ENCODE data around the gene KLHL1. TPM values are rescaled to one million over a fixed set of nuclear protein-coding genes. Genes with fewer than 3 reads are reported as not detected.

KLHL1 gene
- total RNA-seq, 1 experiment from 2014 or later, result not detected

DNA sequence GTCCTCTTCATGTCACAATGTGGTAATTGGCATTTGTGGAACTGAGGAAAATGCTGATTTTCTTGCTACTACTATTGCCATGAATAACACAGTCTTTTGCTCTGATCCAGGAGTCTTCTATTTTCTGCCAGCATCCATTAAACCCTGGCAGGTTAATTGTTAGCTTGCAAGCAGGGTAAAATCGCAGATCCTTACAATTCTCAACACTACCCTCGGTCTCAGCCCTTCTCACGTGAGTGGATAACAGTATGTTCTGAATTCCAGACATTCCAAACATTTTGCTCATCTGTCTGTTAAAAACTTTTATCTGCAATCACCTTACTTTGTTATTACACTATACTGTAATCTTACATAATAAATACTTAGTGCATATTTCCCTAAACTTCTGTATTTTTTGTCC is 251.9 kb downstream of the KLHL1 start:
- Histone ChIP-seq H3K4me3 (replicated peaks in 1 of 2; ENCODE audit: low read depth in 1 of 2, low read length in 2 of 2) (no peak overlapping the region), H3K9ac (ENCODE audit: low read length) (no peak overlapping the region), H3K79me2 (ENCODE audit: insufficient read depth, low read length) (no peaks in the 10 kb centered on the region), H2AFZ (ENCODE audit: low read depth, low read length, poor library complexity, severe bottlenecking) (no peak overlapping the region), H3K4me1 (ENCODE audit: control insufficient read depth in 1 of 2, insufficient read depth in 2 of 2, low read length in 2 of 2) (no peaks in the 10 kb centered on the region), H3K4me2 (ENCODE audit: low read length) (no peak overlapping the region), H4K20me1 (ENCODE audit: insufficient read depth) (no peaks in the 10 kb centered on the region), H3K36me3 (ENCODE audit: control insufficient read depth in 1 of 2, insufficient read depth in 2 of 2, low read length in 2 of 2) (no peaks in the 10 kb centered on the region), H3K9me2 (ENCODE audit: insufficient read depth) (no peaks in the 10 kb centered on the region), H3K27ac (ENCODE audit: low read depth, low read length) (no peak overlapping the region), H3K27me3 (ENCODE audit: insufficient read depth, low read length) (no peaks in the 10 kb centered on the region), H3K9me3 (ENCODE audit: control insufficient read depth in 1 of 2, insufficient read depth in 1 of 2, low read depth in 1 of 2, low read length in 2 of 2) (peaks cover 0 to 6% of the 10 kb centered on the region in 2 experiments; a peak in 1 of 4 replicates)
- ChIA-PET POLR2A (no interaction called here), RAD21 (ENCODE audit: low non-redundant PET in 1 of 2, low total read pairs in 2 of 2, uncharacterized antibody in 2 of 2, unreplicated experiment in 2 of 2) (no interaction called here), CTCF (no interaction called here)
- TF ChIP-seq EGR1 (IDR thresholded peaks at IDR 0.05; ENCODE audit: low read depth), result no peak
- TF ChIP-seq YY1 (IDR thresholded peaks at IDR 0.05; ENCODE audit: extremely low read depth, insufficient replicate concordance, low read depth, low read length), result no peak
- no peak for TF ChIP-seq ZFX (IDR thresholded peaks at IDR 0.05)
- TF ChIP-seq FOSL1 (IDR thresholded peaks at IDR 0.05; ENCODE audit: low read depth), result no peak
- no peak for TF ChIP-seq SIN3A (IDR thresholded peaks at IDR 0.05; ENCODE audit: low read depth)
- TF ChIP-seq SP1 (IDR thresholded peaks at IDR 0.05; ENCODE audit: low read depth), result no peak
- TF ChIP-seq EZH2 (IDR thresholded peaks at IDR 0.05), result no peak
- TF ChIP-seq JUND (IDR thresholded peaks at IDR 0.05), result no peak
- TF ChIP-seq, protein P1, sequence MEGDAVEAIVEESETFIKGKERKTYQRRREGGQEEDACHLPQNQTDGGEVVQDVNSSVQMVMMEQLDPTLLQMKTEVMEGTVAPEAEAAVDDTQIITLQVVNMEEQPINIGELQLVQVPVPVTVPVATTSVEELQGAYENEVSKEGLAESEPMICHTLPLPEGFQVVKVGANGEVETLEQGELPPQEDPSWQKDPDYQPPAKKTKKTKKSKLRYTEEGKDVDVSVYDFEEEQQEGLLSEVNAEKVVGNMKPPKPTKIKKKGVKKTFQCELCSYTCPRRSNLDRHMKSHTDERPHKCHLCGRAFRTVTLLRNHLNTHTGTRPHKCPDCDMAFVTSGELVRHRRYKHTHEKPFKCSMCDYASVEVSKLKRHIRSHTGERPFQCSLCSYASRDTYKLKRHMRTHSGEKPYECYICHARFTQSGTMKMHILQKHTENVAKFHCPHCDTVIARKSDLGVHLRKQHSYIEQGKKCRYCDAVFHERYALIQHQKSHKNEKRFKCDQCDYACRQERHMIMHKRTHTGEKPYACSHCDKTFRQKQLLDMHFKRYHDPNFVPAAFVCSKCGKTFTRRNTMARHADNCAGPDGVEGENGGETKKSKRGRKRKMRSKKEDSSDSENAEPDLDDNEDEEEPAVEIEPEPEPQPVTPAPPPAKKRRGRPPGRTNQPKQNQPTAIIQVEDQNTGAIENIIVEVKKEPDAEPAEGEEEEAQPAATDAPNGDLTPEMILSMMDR (IDR thresholded peaks at IDR 0.05 in 2 of 3, conservative IDR thresholded peaks at IDR 0.05 in 1 of 3; ENCODE audit: borderline replicate concordance in 1 of 3, insufficient read depth in 1 of 3, low read depth in 2 of 3, low read length in 2 of 3), result no peak
- no peak for TF ChIP-seq TCF7L2 (IDR thresholded peaks at IDR 0.05; ENCODE audit: borderline replicate concordance, extremely low read depth, insufficient read depth, insufficient read length)
- TF ChIP-seq, protein P2, sequence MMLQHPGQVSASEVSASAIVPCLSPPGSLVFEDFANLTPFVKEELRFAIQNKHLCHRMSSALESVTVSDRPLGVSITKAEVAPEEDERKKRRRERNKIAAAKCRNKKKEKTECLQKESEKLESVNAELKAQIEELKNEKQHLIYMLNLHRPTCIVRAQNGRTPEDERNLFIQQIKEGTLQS (IDR thresholded peaks at IDR 0.05), result no peak
- no peak for TF ChIP-seq POLR2A (IDR thresholded peaks at IDR 0.05; ENCODE audit: borderline replicate concordance, extremely low read depth, insufficient read depth, insufficient read length)
- TF ChIP-seq POLR2AphosphoS5 (IDR thresholded peaks at IDR 0.05; ENCODE audit: low read depth, low read length), result no peak
- TF ChIP-seq CBX3 (IDR thresholded peaks at IDR 0.05; ENCODE audit: low read depth), result no peak
- TF ChIP-seq, protein P3, sequence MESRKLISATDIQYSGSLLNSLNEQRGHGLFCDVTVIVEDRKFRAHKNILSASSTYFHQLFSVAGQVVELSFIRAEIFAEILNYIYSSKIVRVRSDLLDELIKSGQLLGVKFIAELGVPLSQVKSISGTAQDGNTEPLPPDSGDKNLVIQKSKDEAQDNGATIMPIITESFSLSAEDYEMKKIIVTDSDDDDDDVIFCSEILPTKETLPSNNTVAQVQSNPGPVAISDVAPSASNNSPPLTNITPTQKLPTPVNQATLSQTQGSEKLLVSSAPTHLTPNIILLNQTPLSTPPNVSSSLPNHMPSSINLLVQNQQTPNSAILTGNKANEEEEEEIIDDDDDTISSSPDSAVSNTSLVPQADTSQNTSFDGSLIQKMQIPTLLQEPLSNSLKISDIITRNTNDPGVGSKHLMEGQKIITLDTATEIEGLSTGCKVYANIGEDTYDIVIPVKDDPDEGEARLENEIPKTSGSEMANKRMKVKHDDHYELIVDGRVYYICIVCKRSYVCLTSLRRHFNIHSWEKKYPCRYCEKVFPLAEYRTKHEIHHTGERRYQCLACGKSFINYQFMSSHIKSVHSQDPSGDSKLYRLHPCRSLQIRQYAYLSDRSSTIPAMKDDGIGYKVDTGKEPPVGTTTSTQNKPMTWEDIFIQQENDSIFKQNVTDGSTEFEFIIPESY (IDR thresholded peaks at IDR 0.05; ENCODE audit: extremely low read depth, insufficient replicate concordance, low read length), result no peak
- TF ChIP-seq ELF1 (IDR thresholded peaks at IDR 0.05; ENCODE audit: borderline replicate concordance, low read depth), result no peak
- no peak for TF ChIP-seq EZH2phosphoT487 (IDR thresholded peaks at IDR 0.05; ENCODE audit: borderline replicate concordance)
- TF ChIP-seq, protein P4, sequence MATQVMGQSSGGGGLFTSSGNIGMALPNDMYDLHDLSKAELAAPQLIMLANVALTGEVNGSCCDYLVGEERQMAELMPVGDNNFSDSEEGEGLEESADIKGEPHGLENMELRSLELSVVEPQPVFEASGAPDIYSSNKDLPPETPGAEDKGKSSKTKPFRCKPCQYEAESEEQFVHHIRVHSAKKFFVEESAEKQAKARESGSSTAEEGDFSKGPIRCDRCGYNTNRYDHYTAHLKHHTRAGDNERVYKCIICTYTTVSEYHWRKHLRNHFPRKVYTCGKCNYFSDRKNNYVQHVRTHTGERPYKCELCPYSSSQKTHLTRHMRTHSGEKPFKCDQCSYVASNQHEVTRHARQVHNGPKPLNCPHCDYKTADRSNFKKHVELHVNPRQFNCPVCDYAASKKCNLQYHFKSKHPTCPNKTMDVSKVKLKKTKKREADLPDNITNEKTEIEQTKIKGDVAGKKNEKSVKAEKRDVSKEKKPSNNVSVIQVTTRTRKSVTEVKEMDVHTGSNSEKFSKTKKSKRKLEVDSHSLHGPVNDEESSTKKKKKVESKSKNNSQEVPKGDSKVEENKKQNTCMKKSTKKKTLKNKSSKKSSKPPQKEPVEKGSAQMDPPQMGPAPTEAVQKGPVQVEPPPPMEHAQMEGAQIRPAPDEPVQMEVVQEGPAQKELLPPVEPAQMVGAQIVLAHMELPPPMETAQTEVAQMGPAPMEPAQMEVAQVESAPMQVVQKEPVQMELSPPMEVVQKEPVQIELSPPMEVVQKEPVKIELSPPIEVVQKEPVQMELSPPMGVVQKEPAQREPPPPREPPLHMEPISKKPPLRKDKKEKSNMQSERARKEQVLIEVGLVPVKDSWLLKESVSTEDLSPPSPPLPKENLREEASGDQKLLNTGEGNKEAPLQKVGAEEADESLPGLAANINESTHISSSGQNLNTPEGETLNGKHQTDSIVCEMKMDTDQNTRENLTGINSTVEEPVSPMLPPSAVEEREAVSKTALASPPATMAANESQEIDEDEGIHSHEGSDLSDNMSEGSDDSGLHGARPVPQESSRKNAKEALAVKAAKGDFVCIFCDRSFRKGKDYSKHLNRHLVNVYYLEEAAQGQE (IDR thresholded peaks at IDR 0.05; ENCODE audit: low read depth), result no peak
- ATAC-seq (no peak), DNase-seq (ENCODE audit: low read depth, low spot score) (no peak)
- intact Hi-C loops (cut with micrococcal nuclease), result loop anchor here (5.0 to 10.0 kb wide), 2 partner anchors 282 to 711 kb away; no protein-coding TSS in a partner anchor
- BruUV-seq (replicated peaks), result no TSS peak

Measured in HCT116 (cell line).